Fibroblast of lung (primary cell): Measurements from ENCODE around the gene TSSK2.

ENCODE experiments used
- CTCF ChIP-seq, 2 donors: IDR thresholded peaks in 1 of 2; conservative IDR thresholded peaks in 1 of 2; 1 replicate in 1 of 2; 2 replicates in 1 of 2; pipeline ENCODE4 v1.5.1; 2011 to 2012; ENCODE audit warnings: low read length in 2 of 2, control low read depth in 1 of 2, inconsistent platforms in 1 of 2, low read depth in 1 of 2, mild to moderate bottlenecking in 1 of 2
- EZH2 ChIP-seq: IDR thresholded peaks from 2 replicates; pipeline ENCODE4 v1.5.1; 2012; ENCODE audit warnings: low read length, control low read depth, mild to moderate bottlenecking; ENCODE audit errors: missing control alignments

GRCh38 chr22:19118329-19118880, 12.7 kb upstream of the TSSK2 start:
- TF ChIP-seq CTCF (conservative IDR thresholded peaks at IDR 0.05 in 1 of 2, IDR thresholded peaks at IDR 0.05 in 1 of 2; ENCODE audit: low read depth in 1 of 2, low read length in 2 of 2): no peak
- no peak for TF ChIP-seq EZH2
